ENCODE measurements around the gene GAN. TPM values are rescaled to one million over a fixed set of nuclear protein-coding genes. Genes with fewer than 3 reads are reported as not detected.

GAN gene
- total RNA-seq, 4 donors from 2014 or later = 9.6 to 14.8 (median 11.7) TPM

- no peaks in the 10 kb centered on the region for H3K36me3 ChIP-seq
- TF ChIP-seq POLR2AphosphoS5 (IDR thresholded peaks at IDR 0.05) (no peak), CTCF (IDR thresholded peaks at IDR 0.05) (no peak), POLR2A (IDR thresholded peaks at IDR 0.05; ENCODE audit: low read depth) (no peak), EP300 (IDR thresholded peaks at IDR 0.05) (no peak)
- intact Hi-C loops (cut with DNase I) = loop anchor here (5.0 kb wide), 1 partner anchor 104 kb away; no protein-coding TSS in a partner anchor
Measured at GRCh38 chr16:81311762-81312161, 3.0 kb upstream of the GAN start.

GRCh38 chr16:81313701-81314602 is 810 bp upstream of the GAN start:
- WGBS = 2% methylated on average over 15 of the region's 16 CpGs
- peak overlapping the region; percentile 88 to 93 (median 90) for H3K4me3 ChIP-seq
- H3K9me3 ChIP-seq = no peaks in the 10 kb centered on the region
- peaks cover 25 to 57% (median 40%) of the 10 kb centered on the region in 4 donors for H3K4me1 ChIP-seq
- DNase-seq (ENCODE audit: extremely low spot score) = no peak
- H3K27ac ChIP-seq (replicated peaks in 1 of 4) = peak overlapping the region; percentile 91 to 96 (median 94)
- no peaks in the 10 kb centered on the region for H3K36me3 ChIP-seq
- intact Hi-C loops (cut with DNase I) = loop anchor here (5.0 kb wide), 1 partner anchor 107 kb away; no protein-coding TSS in a partner anchor
- H3K27me3 ChIP-seq = no peaks in the 10 kb centered on the region
- no peak for TF ChIP-seq POLR2A (IDR thresholded peaks at IDR 0.05; ENCODE audit: low read depth)
- no peak for TF ChIP-seq EP300 (IDR thresholded peaks at IDR 0.05)
- TF ChIP-seq CTCF (IDR thresholded peaks at IDR 0.05) = no peak
- TF ChIP-seq POLR2AphosphoS5 (IDR thresholded peaks at IDR 0.05) = no peak

More at GRCh38 chr16:81311762-81312161, 3.0 kb upstream of the GAN start:
- Histone ChIP-seq H3K4me1 (peaks cover 21 to 44% (median 29%) of the 10 kb centered on the region in 4 donors), H3K9me3 (no peaks in the 10 kb centered on the region), H3K27me3 (no peaks in the 10 kb centered on the region), H3K4me3 (no peak overlapping the region), H3K27ac (replicated peaks in 1 of 4) (no peak overlapping the region)
- DNase-seq (ENCODE audit: extremely low spot score) = no peak

- intact Hi-C loops (cut with DNase I) = loop anchor here (5.0 kb wide), 1 partner anchor 53 kb away; no protein-coding TSS in a partner anchor
- H3K27ac ChIP-seq (replicated peaks in 1 of 4) = peak overlapping the region; percentile 91 to 96 (median 94)
- no peaks in the 10 kb centered on the region for H3K36me3 ChIP-seq
- peak overlapping the region; percentile 88 to 93 (median 90) for H3K4me3 ChIP-seq
- WGBS = under 1% methylated on average over 20 of the region's 88 CpGs
- DNase-seq (ENCODE audit: extremely low spot score) = no peak
- H3K27me3 ChIP-seq = no peaks in the 10 kb centered on the region
- no peaks in the 10 kb centered on the region for H3K9me3 ChIP-seq
- no peak for TF ChIP-seq POLR2A (IDR thresholded peaks at IDR 0.05; ENCODE audit: low read depth)
- TF ChIP-seq POLR2AphosphoS5 (IDR thresholded peaks at IDR 0.05) = peak; percentile 14 to 43
- peaks cover 38 to 73% (median 55%) of the 10 kb centered on the region in 4 donors for H3K4me1 ChIP-seq
Measured at GRCh38 chr16:81315271-81316175, 761 bp downstream of the GAN start.

GRCh38 chr16:81316176-81316496 is 1.4 kb downstream of the GAN start:
- Histone ChIP-seq H3K4me1 (peaks cover 41 to 74% (median 60%) of the 10 kb centered on the region in 4 donors), H3K9me3 (no peaks in the 10 kb centered on the region), H3K27me3 (no peaks in the 10 kb centered on the region), H3K27ac (replicated peaks in 1 of 4) (peak overlapping the region; percentile 91 to 96 (median 94)), H3K36me3 (no peaks in the 10 kb centered on the region), H3K4me3 (peak overlapping the region; percentile 88 to 93 (median 90))
- intact Hi-C loops (cut with DNase I) = loop anchor here (5.0 kb wide), 1 partner anchor 54 kb away; no protein-coding TSS in a partner anchor
- DNase-seq (ENCODE audit: extremely low spot score) = no peak
- WGBS = 87% methylated on average over 5 of the region's 5 CpGs
- TF ChIP-seq CTCF (IDR thresholded peaks at IDR 0.05) (no peak), EP300 (IDR thresholded peaks at IDR 0.05) (no peak), POLR2AphosphoS5 (IDR thresholded peaks at IDR 0.05) (no peak), POLR2A (IDR thresholded peaks at IDR 0.05; ENCODE audit: low read depth) (no peak)

Measured in esophagus muscularis mucosa (tissue), 4 donors.